IMR-90 (cell line): ENCODE data around the gene UGGT2. TPM values are rescaled to one million over a fixed set of nuclear protein-coding genes. Genes with fewer than 3 reads are reported as not detected.

Source experiments
- ATAC-seq: fragments of 200-7000 bp; cut with Tn5 transposase; 2 replicates; pipeline ENCODE4 v1.9.1; 2020; ENCODE audit warnings: low read depth, mild to moderate bottlenecking, moderate library complexity
- BruUV-seq: library from RNA; stranded (reverse); fragments of 400-500 nt; replicated peaks from 2 replicates; lab custom pipeline; 2021; lab: Mats Ljungman, UMichigan
- CTCF ChIA-PET: fragments of 300-600 bp; formaldehyde crosslinking; extraction: SDS; loops from one replicate; lab custom pipeline; 2021; ENCODE audit warnings: antibody characterized with exemption; lab: Yijun Ruan, JAX
- POLR2A ChIA-PET: fragments of 300-600 bp; sonication (Branson Sonifier 250); formaldehyde crosslinking; loops from one replicate; lab custom pipeline; 2022; ENCODE audit warnings: antibody characterized with exemption; ENCODE audit not compliant: unreplicated experiment; lab: Charles Lee
- DNase-seq: peaks from one replicate; pipeline ENCODE4 v3.0.0; 2013
- H2AFZ ChIP-seq: replicated peaks from 2 replicates; pipeline ENCODE3; 2013; ENCODE audit warnings: low read length, mild to moderate bottlenecking; ENCODE audit not compliant: poor library complexity
- H2AK5ac ChIP-seq: 2 replicates; pipeline ENCODE4 v1.6.1; 2013; ENCODE audit warnings: low read depth, low read length, inconsistent platforms
- H2AK9ac ChIP-seq: replicated peaks from 2 replicates; pipeline ENCODE3; 2013; ENCODE audit warnings: mild to moderate bottlenecking, low read depth, low read length, moderate library complexity; ENCODE audit not compliant: poor library complexity
- H2BK120ac ChIP-seq: 2 replicates; pipeline ENCODE4 v1.6.1; 2013; ENCODE audit warnings: low read depth, low read length, inconsistent platforms
- H2BK15ac ChIP-seq: 3 replicates; pipeline ENCODE4 v1.6.1; 2013; ENCODE audit warnings: low read depth, low read length, inconsistent platforms
- H2BK20ac ChIP-seq: 2 replicates; pipeline ENCODE4 v1.6.1; 2013; ENCODE audit warnings: low read depth, mild to moderate bottlenecking, inconsistent platforms, low read length, moderate library complexity
- H2BK5ac ChIP-seq: 2 replicates; pipeline ENCODE4 v1.6.1; 2013; ENCODE audit warnings: mild to moderate bottlenecking, low read depth, low read length, inconsistent platforms; ENCODE audit not compliant: poor library complexity, severe bottlenecking
- H3K14ac ChIP-seq: replicated peaks from 2 replicates; pipeline ENCODE4 v1.6.1; 2013; ENCODE audit warnings: low read depth, low read length, inconsistent platforms
- H3K18ac ChIP-seq: 2 replicates; pipeline ENCODE4 v1.6.1; 2013; ENCODE audit warnings: low read depth, low read length, control low read depth
- H3K23ac ChIP-seq: 2 replicates; pipeline ENCODE4 v1.6.1; 2013; ENCODE audit warnings: low read depth, low read length, inconsistent platforms
- H3K27ac ChIP-seq: 2 replicates; pipeline ENCODE4 v1.5.1; 2013; ENCODE audit warnings: mild to moderate bottlenecking, control low read depth, low read length; ENCODE audit not compliant: insufficient read depth
- H3K27me3 ChIP-seq: 2 replicates; pipeline ENCODE4 v1.6.1; 2013; ENCODE audit warnings: low read length; ENCODE audit not compliant: control insufficient read depth, insufficient read depth
- H3K36me3 ChIP-seq: 2 replicates; pipeline ENCODE4 v1.6.1; 2013; ENCODE audit warnings: low read length, mixed read lengths; ENCODE audit not compliant: control insufficient read depth, insufficient read depth
- H3K4ac ChIP-seq: 2 replicates; pipeline ENCODE4 v1.6.1; 2013; ENCODE audit warnings: low read depth, low read length, inconsistent platforms
- H3K4me1 ChIP-seq: 2 replicates; pipeline ENCODE4 v1.6.1; 2013; ENCODE audit warnings: low read length, mixed read lengths; ENCODE audit not compliant: control insufficient read depth, insufficient read depth
- H3K4me2 ChIP-seq: 2 replicates; pipeline ENCODE4 v1.6.1; 2013; ENCODE audit warnings: low read depth, mild to moderate bottlenecking, control low read depth, low read length, moderate library complexity
- H3K4me3 ChIP-seq: 2 replicates; pipeline ENCODE4 v1.5.1; 2013; ENCODE audit warnings: low read depth, mild to moderate bottlenecking, control low read depth, low read length, moderate library complexity; ENCODE audit not compliant: insufficient read depth
- H3K56ac ChIP-seq: 2 replicates; pipeline ENCODE4 v1.6.1; 2013; ENCODE audit warnings: low read length, inconsistent platforms; ENCODE audit not compliant: insufficient read depth; ENCODE audit errors: extremely low read depth
- H3K79me1 ChIP-seq, 2 experiments: 2 replicates each; pipeline ENCODE4 v1.6.1; 2013; ENCODE audit warnings: low read length in 2 of 2, inconsistent platforms in 1 of 2, low read depth in 1 of 2
- H3K9ac ChIP-seq: 2 replicates; pipeline ENCODE4 v1.6.1; 2013; ENCODE audit warnings: low read depth, low read length, control low read depth
- H3K9me1 ChIP-seq: 2 replicates; pipeline ENCODE4 v1.6.1; 2013; ENCODE audit warnings: low read length, inconsistent platforms; ENCODE audit not compliant: insufficient read depth
- H3K9me3 ChIP-seq: 2 replicates; pipeline ENCODE4 v1.6.1; 2013; ENCODE audit warnings: low read length; ENCODE audit not compliant: control insufficient read depth, insufficient read depth
- H4K20me1 ChIP-seq: 2 replicates; pipeline ENCODE4 v1.6.1; 2013; ENCODE audit warnings: low read length, inconsistent platforms; ENCODE audit not compliant: insufficient read depth
- H4K5ac ChIP-seq: 2 replicates; pipeline ENCODE4 v1.6.1; 2013; ENCODE audit warnings: mild to moderate bottlenecking, low read depth, low read length, control low read depth
- H4K8ac ChIP-seq, 2 experiments: 2 replicates each; pipeline ENCODE4 v1.6.1; 2013; ENCODE audit warnings: low read depth in 2 of 2, low read length in 2 of 2, control low read depth in 1 of 2, inconsistent platforms in 1 of 2
- H4K91ac ChIP-seq: 2 replicates; pipeline ENCODE4 v1.6.1; 2013; ENCODE audit warnings: low read depth, low read length, inconsistent platforms; ENCODE audit not compliant: insufficient read depth
- BHLHE40 ChIP-seq: fragments of 150-350 bp; IDR thresholded peaks from 2 replicates; pipeline ENCODE4 v1.6.1; 2016; ENCODE audit warnings: mild to moderate bottlenecking, low read depth, low read length
- CEBPB ChIP-seq: IDR thresholded peaks from 2 replicates; pipeline ENCODE4 v1.6.1; 2012; ENCODE audit warnings: low read depth, low read length, improper control_type of control experiment
- FOS ChIP-seq: fragments of 150-350 bp; IDR thresholded peaks from 2 replicates; pipeline ENCODE4 v1.6.1; 2016; ENCODE audit warnings: low read depth, low read length
- MAFK ChIP-seq: IDR thresholded peaks from 2 replicates; pipeline ENCODE4 v1.6.1; 2012; ENCODE audit warnings: low read depth, low read length, improper control_type of control experiment
- NFE2L2 ChIP-seq: fragments of 150-350 bp; IDR thresholded peaks from 2 replicates; pipeline ENCODE4 v1.6.1; 2016; ENCODE audit warnings: low read depth, mild to moderate bottlenecking, low read length
- RCOR1 ChIP-seq: IDR thresholded peaks from 2 replicates; pipeline ENCODE4 v1.6.1; 2012; ENCODE audit warnings: mild to moderate bottlenecking, low read length, improper control_type of control experiment; ENCODE audit not compliant: insufficient replicate concordance
- RFX5 ChIP-seq: IDR thresholded peaks from 2 replicates; pipeline ENCODE4 v1.8.0; 2012; ENCODE audit warnings: low read depth, mild to moderate bottlenecking, low read length, moderate library complexity
- USF2 ChIP-seq: fragments of 150-350 bp; IDR thresholded peaks from 2 replicates; pipeline ENCODE4 v1.6.1; 2017; ENCODE audit warnings: mild to moderate bottlenecking, antibody characterized with exemption, low read length, low read depth
- WGBS, 2 experiments: methylation state at CpG; one replicate each; pipeline versions ENCODE4 v1.1.5 to v1.1.7; 2013; ENCODE audit warnings: missing lambda C conversion rate in 2 of 2; ENCODE audit not compliant: insufficient read length in 1 of 2; ENCODE audit errors: extremely low coverage in 2 of 2; 5-methylcytosine and 5-hydroxymethylcytosine counted together
- dilution Hi-C: fragments of 300-500 bp; cut with HindIII; formaldehyde crosslinking; loops from one replicate; pipeline ENCODE4 v1.14.3; 2018; ENCODE audit warnings: low sequenced_read_pairs; ENCODE audit not compliant: unreplicated experiment
- in situ Hi-C: fragments of 300-500 bp; cut with MboI; formaldehyde crosslinking; loops from 3 replicates; pipeline ENCODE4 v1.14.3; 2019; ENCODE audit warnings: low sequenced_read_pairs, inconsistent platforms, mixed read lengths
- intact Hi-C: fragments of 100-400 bp; cut with micrococcal nuclease; formaldehyde crosslinking; loops from 2 replicates; pipeline ENCODE4 v1.10.0; 2022
- polyA plus RNA-seq, 3 experiments: library from polyadenylated mRNA; depleted of rRNA; stranded (reverse); fragments of >200 nt; gene quantifications; 2 replicates each; pipeline ENCODE4 v1.2.3, GENCODE V29; 2012; ENCODE audit warnings: low replicate concordance in 1 of 3
- total RNA-seq: library from RNA; depleted of rRNA; stranded (reverse); fragments of >200 nt; gene quantifications from 2 replicates; pipeline ENCODE4 v1.2.3, GENCODE V29; 2012

UGGT2 gene
- total and polyA plus RNA-seq, 2 of the 4 experiments (the other 2 are of a cell fraction), result 21.4 to 40.1 TPM

GRCh38 chr13:95955719-95956118 lies 97.5 kb downstream of the UGGT2 start:
- POLR2A ChIA-PET, result no interaction called here
- peaks cover 2% of the 10 kb centered on the region; the same call in 1 of the 2 replicates for H3K36me3 ChIP-seq
- peaks cover 4% of the 10 kb centered on the region; the same call in 1 of the 2 replicates for H3K9me1 ChIP-seq
- H4K20me1 ChIP-seq, result no peaks in the 10 kb centered on the region; the same call in 1 of the 2 replicates
- no peak overlapping the region for H2AK5ac ChIP-seq
- WGBS, 2 experiments, result no CpG with 5 or more reads among the region's 3 CpGs
- in situ Hi-C loops, result no loop called here
- H4K8ac ChIP-seq, result no peak overlapping the region
- H3K27me3 ChIP-seq, result no peaks in the 10 kb centered on the region
- H3K4me3 ChIP-seq, result no peak overlapping the region
- H4K5ac ChIP-seq, result no peak overlapping the region
- H2BK5ac ChIP-seq, result no peak overlapping the region
- H2BK15ac ChIP-seq, result no peak overlapping the region
- CTCF ChIA-PET, result no interaction called here
- no peak overlapping the region for H3K9ac ChIP-seq
- no peak overlapping the region for H4K91ac ChIP-seq
- dilution Hi-C loops, result no loop called here
- TF ChIP-seq MAFK, result no peak
- no peak for TF ChIP-seq CEBPB
- no peak for TF ChIP-seq NFE2L2
- no peak for TF ChIP-seq USF2
- TF ChIP-seq RFX5, result no peak
- no peak for TF ChIP-seq RCOR1
- TF ChIP-seq FOS, result no peak
- TF ChIP-seq BHLHE40, result no peak
- DNase-seq, result no peak
- H3K56ac ChIP-seq, result no peak overlapping the region
- H2AFZ ChIP-seq, result no peak overlapping the region
- H2BK120ac ChIP-seq, result no peak overlapping the region
- no peak for ATAC-seq
- H3K27ac ChIP-seq, result no peak overlapping the region
- no peak overlapping the region for H3K18ac ChIP-seq
- no peak overlapping the region for H3K14ac ChIP-seq
- no peak overlapping the region for H3K23ac ChIP-seq
- BruUV-seq, result no TSS peak
- no peak overlapping the region for H2AK9ac ChIP-seq
- peaks cover 3 to 11% of the 10 kb centered on the region in 2 experiments; a peak in 2 of 4 replicates for H3K79me1 ChIP-seq
- intact Hi-C loops, result no loop called here
- H3K4me1 ChIP-seq, result no peaks in the 10 kb centered on the region
- no peak overlapping the region for H2BK20ac ChIP-seq
- H3K4ac ChIP-seq, result no peak overlapping the region
- H3K4me2 ChIP-seq, result no peak overlapping the region
- H3K9me3 ChIP-seq, result no peaks in the 10 kb centered on the region
